ENCODE results near the gene RIMS3.

Gene RIMS3

GRCh38 chr1:40625476-40626382, 39.8 kb downstream of the RIMS3 start:
- TF ChIP-seq TCF12 (IDR thresholded peaks at IDR 0.05; ENCODE audit: low read depth): no peak
- no peak for TF ChIP-seq ZBTB7A (IDR thresholded peaks at IDR 0.05; ENCODE audit: low read depth)
- TF ChIP-seq CREB1 (IDR thresholded peaks at IDR 0.05; ENCODE audit: low read depth): no peak
- TF ChIP-seq TAF1 (IDR thresholded peaks at IDR 0.05; ENCODE audit: low read depth): no peak
- no peak for TF ChIP-seq USF1 (IDR thresholded peaks at IDR 0.05)
- TF ChIP-seq MAX (IDR thresholded peaks at IDR 0.05): no peak
- no peak for TF ChIP-seq CEBPB (IDR thresholded peaks at IDR 0.05)
- TF ChIP-seq REST (IDR thresholded peaks at IDR 0.05; ENCODE audit: low read depth): no peak
- TF ChIP-seq FOXM1 (IDR thresholded peaks at IDR 0.05; ENCODE audit: borderline replicate concordance, low read depth): no peak
- no peak for TF ChIP-seq NFIC (IDR thresholded peaks at IDR 0.05)
- TF ChIP-seq TEAD4 (IDR thresholded peaks at IDR 0.05): no peak
- no peak for TF ChIP-seq YY1 (IDR thresholded peaks at IDR 0.05; ENCODE audit: low read depth)
- TF ChIP-seq EGR1 (IDR thresholded peaks at IDR 0.05): no peak
- no peak for TF ChIP-seq RAD21 (IDR thresholded peaks at IDR 0.05; ENCODE audit: low read depth)
- no peak for TF ChIP-seq EP300 (IDR thresholded peaks at IDR 0.05; ENCODE audit: borderline replicate concordance)

- TF ChIP-seq TEAD4 (IDR thresholded peaks at IDR 0.05): no peak
- TF ChIP-seq RAD21 (IDR thresholded peaks at IDR 0.05; ENCODE audit: low read depth): peak; percentile 45; the same call in 1 of the 2 replicates
These were observed 40.4 kb downstream of the RIMS3 start for GRCh38 chr1:40625076-40625475.

- TF ChIP-seq FOXM1 (IDR thresholded peaks at IDR 0.05; ENCODE audit: borderline replicate concordance, low read depth): no peak
- no peak for TF ChIP-seq TAF1 (IDR thresholded peaks at IDR 0.05; ENCODE audit: low read depth)
- TF ChIP-seq MAX (IDR thresholded peaks at IDR 0.05): no peak
- no peak for TF ChIP-seq TCF12 (IDR thresholded peaks at IDR 0.05; ENCODE audit: low read depth)
- TF ChIP-seq EP300 (IDR thresholded peaks at IDR 0.05; ENCODE audit: borderline replicate concordance): no peak
- TF ChIP-seq NFIC (IDR thresholded peaks at IDR 0.05): no peak
- no peak for TF ChIP-seq YY1 (IDR thresholded peaks at IDR 0.05; ENCODE audit: low read depth)
- TF ChIP-seq CEBPB (IDR thresholded peaks at IDR 0.05): no peak
- TF ChIP-seq REST (IDR thresholded peaks at IDR 0.05; ENCODE audit: low read depth): no peak
- TF ChIP-seq TEAD4 (IDR thresholded peaks at IDR 0.05): no peak
- no peak for TF ChIP-seq CREB1 (IDR thresholded peaks at IDR 0.05; ENCODE audit: low read depth)
- no peak for TF ChIP-seq USF1 (IDR thresholded peaks at IDR 0.05)
- TF ChIP-seq EGR1 (IDR thresholded peaks at IDR 0.05): no peak
- TF ChIP-seq RAD21 (IDR thresholded peaks at IDR 0.05; ENCODE audit: low read depth): no peak
- no peak for TF ChIP-seq ZBTB7A (IDR thresholded peaks at IDR 0.05; ENCODE audit: low read depth)
These were observed 42.4 kb downstream of the RIMS3 start for GRCh38 chr1:40622936-40623629.

GRCh38 chr1:40621821-40622450, 43.5 kb downstream of the RIMS3 start:
- TF ChIP-seq TEAD4 (IDR thresholded peaks at IDR 0.05) (no peak), RAD21 (IDR thresholded peaks at IDR 0.05; ENCODE audit: low read depth) (no peak), USF1 (IDR thresholded peaks at IDR 0.05) (no peak), CREB1 (IDR thresholded peaks at IDR 0.05; ENCODE audit: low read depth) (no peak), TAF1 (IDR thresholded peaks at IDR 0.05; ENCODE audit: low read depth) (no peak), EGR1 (IDR thresholded peaks at IDR 0.05) (no peak), MAX (IDR thresholded peaks at IDR 0.05) (no peak), EP300 (IDR thresholded peaks at IDR 0.05; ENCODE audit: borderline replicate concordance) (no peak), CEBPB (IDR thresholded peaks at IDR 0.05) (no peak), YY1 (IDR thresholded peaks at IDR 0.05; ENCODE audit: low read depth) (no peak), REST (IDR thresholded peaks at IDR 0.05; ENCODE audit: low read depth) (no peak), TCF12 (IDR thresholded peaks at IDR 0.05; ENCODE audit: low read depth) (no peak), FOXM1 (IDR thresholded peaks at IDR 0.05; ENCODE audit: borderline replicate concordance, low read depth) (no peak), ZBTB7A (IDR thresholded peaks at IDR 0.05; ENCODE audit: low read depth) (no peak), NFIC (IDR thresholded peaks at IDR 0.05) (no peak)

Measured in Ishikawa (cell line).